Limb (tissue), 2 donors: Measurements from ENCODE around the gene KRTCAP3.

Experiments used
- DNase-seq, 2 donors: peaks; one replicate each; pipeline ENCODE4 v3.0.0-alpha.2; 2016; ENCODE audit errors: extremely low spot score in 2 of 2

Gene KRTCAP3

DNA sequence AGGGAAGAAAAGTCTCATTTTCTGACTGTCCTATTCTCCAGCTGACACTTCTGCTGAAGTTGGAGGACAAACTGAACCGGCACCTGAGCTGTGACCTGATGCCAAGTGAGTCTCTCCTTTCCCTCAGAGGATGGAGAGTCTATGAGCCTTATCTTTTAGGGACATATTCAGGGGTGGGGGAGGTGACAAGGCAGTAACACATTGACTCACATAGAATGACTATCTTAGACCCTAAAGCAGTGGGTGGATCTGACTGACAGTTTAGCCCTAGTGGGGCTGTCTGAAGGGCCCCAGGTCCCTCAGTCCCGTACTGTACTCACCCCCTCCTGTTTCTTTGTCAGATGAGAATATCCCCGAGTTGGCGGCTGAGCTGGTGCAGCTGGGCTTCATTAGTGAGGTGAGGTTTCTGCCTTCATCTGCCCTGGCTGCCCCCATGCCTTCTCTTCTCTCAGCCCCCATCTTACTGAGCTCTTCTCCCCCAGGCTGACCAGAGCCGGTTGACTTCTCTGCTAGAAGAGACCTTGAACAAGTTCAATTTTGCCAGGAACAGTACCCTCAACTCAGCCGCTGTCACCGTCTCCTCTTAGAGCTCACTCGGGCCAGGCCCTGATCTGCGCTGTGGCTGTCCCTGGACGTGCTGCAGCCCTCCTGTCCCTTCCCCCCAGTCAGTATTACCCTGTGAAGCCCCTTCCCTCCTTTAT is 805 bp upstream of the KRTCAP3 start:
- no peak for DNase-seq

GRCh38 chr2:27442920-27443282 is 720 bp downstream of the KRTCAP3 start:
- no peak for DNase-seq

DNA sequence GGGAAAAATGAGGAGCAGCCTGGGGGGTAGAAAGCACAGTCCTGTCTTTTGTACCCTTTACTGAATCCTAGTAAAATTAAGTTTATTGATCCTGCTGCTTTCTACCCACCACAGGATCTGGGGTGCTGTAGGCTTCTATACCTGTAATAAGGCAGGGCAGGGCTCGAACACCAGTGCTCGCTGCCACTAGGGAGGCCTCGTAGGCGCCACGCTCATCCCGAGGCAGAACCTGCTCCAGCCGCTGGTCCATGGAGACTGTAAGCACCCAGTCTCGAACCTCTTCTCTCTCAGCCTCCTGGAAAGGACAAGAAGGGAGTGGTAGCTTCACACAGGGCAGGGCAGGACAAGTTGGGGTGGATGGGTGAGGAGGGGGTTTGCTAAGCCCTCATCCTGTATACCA is 3.0 kb downstream of the KRTCAP3 start:
- DNase-seq = no peak

DNA sequence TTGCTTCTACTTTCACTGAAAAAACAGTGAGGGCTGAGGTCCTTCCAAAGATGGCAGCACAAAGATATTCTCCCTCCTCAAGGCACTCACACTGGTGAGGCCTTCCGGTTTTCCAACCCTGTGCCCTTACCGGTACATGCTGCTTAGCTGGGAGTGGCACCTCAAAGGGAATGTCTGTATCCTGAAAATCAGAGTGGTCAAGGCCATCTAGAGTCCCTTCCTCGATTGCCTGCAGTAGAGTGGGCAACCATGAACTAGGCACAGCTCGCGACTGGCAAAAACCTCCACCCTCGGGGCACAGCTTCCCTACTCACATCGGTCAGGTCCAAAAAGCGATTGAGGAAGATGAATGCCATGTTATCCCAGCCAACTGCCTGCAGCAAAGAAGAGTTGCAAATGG is 3.4 kb downstream of the KRTCAP3 start:
- no peak for DNase-seq

- DNase-seq = no peak
Observed at GRCh38 chr2:27446057-27446456, 3.9 kb downstream of the KRTCAP3 start.

DNA sequence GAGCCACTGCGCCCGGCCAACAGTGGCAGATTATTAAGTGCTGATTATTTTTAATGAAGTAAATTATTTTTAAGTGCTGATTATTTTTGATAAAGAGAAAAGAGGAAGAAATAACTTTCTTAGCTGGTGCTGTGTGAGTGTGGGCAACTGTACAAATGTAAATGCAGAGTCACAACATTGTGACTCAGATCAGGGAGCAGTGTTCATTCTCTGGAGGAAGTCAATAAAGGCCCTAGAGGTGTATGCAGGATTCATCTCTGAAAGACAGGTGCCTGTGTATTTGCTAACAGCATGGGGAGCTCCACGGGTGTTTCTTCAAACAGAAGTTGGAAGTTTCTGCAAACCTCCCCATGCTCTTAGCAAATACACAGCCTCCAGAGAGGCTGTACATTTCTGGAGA is 6.2 kb downstream of the KRTCAP3 start:
- DNase-seq = no peak

DNA sequence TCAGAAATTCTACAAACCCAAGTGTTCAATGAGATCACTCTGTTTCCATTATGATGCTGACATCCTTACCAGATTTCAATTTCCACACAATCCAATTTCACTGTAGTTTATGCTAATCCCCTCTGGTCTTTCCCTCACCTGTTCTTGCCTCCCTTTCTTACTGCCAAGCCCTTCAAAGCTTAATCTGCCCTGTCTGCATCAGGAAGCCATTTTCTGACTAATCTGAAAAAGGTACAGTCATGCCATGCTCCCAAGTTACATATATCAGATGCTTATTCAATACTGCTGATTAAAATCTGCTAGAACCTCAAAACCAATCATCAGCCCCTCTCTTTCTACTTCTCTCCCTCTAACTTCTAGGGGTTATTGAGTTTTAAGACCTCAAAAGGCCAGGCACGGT is 8.9 kb downstream of the KRTCAP3 start:
- no peak for DNase-seq

- DNase-seq = no peak
Observed at GRCh38 chr2:27453968-27454367, 11.8 kb downstream of the KRTCAP3 start.

DNA sequence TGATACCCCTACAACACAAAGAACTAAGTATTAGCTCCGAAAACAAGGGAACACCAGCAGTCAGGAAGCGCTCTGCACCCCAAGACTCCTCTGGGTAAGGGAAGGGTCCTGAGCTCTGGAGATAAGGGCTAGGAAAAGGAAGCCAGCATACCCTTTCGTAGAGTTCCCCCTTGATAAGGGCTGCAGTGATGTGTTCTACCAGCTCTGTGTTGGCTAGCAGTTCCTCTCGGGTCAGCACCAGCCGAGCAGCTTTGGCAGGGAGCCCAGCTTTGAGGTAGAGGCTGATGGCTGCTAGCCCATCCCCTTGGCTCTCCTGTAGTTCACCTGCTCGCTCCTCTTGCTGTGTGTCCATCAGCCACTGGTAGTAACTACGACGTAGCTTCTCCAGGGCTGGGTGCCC is 18.9 kb downstream of the KRTCAP3 start:
- DNase-seq = no peak

- no peak for DNase-seq
Observed at GRCh38 chr2:27464443-27464842, 22.3 kb downstream of the KRTCAP3 start.

DNA sequence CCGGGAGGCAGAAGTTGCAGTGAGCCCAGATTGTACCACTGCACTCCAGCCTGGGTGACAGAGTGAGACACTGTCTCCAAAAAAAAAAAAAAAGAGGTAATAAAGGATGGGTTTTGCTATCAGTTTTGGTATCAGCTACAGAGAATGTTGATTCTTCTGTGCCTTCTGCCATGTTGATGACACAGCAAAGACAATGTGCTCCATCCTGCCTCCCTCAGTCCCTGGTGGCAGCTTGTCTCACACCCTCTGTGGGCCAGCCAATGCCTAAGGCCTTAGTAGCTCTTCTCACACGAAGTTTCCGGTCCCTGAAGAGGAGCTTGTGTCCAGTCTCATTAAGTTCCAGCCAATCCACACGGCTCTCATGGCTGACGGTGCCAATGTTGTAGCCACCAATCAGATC is 29.8 kb downstream of the KRTCAP3 start:
- DNase-seq = no peak

GRCh38 chr2:27485496-27485895 is 43.3 kb downstream of the KRTCAP3 start:
- DNase-seq = no peak

GRCh38 chr2:27489118-27489497 is 46.9 kb downstream of the KRTCAP3 start:
- DNase-seq = peak in 1 of 2 donors; percentile 33

- peak; percentile 96 to 99 for DNase-seq
Observed at GRCh38 chr2:27489498-27490397, 47.6 kb downstream of the KRTCAP3 start, which contains the start of gene IFT172. TSS of gene IFT172 (minus strand) at chr2:27489743. CDS start at chr2:27489653, 90 bp downstream.

DNA sequence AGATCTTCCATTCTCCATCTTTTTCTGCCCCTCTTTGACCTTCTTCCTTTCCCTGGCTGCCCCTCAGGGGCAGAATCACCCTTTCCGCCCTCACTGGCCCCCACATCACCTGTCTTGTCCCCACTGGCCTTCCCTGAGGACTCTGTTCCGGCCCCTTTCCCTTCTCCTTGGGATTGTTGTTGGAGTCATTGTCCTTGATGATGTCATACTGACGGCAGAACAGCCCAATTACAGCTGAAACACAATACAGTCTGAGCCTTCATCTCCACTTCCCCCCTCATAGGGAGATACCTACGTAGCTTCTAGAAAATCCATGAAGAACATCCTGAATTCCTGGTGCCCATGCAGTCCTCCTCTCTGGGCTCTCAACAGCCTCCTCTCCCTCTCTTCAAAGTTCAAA is 50.4 kb downstream of the KRTCAP3 start:
- no peak for DNase-seq

DNA sequence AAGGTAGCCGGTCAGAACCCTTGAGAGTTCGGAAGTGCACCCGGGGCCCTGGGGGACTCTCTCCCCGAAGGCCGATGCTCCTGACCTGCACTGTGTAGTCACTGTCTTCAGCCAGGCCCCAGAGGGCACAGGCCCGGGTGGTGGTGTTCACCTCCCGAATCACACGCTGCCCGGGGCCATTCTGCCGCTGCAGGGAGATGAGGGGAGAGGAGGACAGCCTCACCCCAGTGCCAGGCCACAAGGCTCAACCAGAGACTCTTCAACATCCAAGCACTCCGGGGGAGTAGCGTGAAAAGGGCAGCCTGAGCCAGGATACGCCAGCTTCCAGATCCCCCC is 51.7 kb downstream of the KRTCAP3 start:
- no peak for DNase-seq
